ENCODE results near the gene ZEB2.

DNA sequence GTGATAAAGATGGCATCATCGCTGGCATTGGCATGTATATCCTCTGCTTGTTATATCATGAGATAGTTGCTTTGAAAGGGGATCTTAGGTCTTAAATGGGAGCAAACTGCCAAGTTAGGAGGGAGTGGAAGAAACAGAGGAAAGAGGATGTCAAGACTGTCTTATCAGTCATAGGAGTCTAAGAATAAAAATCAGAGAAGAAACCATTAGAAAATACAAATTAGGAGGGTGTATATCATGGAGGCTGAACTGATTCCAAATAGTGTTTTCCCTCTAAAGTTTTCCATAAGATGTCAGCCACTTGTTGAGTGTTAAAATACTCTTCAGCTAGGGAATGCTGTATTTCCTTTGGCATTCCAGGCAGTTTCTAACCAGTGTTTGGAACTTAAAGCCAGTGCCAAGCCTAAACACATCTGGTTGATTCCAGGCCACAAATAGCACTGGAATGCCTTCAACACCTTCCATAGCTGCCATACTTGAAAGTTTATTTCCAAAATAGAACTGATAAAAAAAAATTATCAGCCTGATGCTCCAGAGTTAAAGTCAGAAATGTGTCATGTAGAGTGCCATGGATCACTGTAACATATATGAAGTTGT is 129.4 kb downstream of the ZEB2 start:
- TF ChIP-seq, protein P1, sequence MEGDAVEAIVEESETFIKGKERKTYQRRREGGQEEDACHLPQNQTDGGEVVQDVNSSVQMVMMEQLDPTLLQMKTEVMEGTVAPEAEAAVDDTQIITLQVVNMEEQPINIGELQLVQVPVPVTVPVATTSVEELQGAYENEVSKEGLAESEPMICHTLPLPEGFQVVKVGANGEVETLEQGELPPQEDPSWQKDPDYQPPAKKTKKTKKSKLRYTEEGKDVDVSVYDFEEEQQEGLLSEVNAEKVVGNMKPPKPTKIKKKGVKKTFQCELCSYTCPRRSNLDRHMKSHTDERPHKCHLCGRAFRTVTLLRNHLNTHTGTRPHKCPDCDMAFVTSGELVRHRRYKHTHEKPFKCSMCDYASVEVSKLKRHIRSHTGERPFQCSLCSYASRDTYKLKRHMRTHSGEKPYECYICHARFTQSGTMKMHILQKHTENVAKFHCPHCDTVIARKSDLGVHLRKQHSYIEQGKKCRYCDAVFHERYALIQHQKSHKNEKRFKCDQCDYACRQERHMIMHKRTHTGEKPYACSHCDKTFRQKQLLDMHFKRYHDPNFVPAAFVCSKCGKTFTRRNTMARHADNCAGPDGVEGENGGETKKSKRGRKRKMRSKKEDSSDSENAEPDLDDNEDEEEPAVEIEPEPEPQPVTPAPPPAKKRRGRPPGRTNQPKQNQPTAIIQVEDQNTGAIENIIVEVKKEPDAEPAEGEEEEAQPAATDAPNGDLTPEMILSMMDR (IDR thresholded peaks at IDR 0.05), result no peak
- no peak for TF ChIP-seq POLR2A (IDR thresholded peaks at IDR 0.05)

Measured in transverse colon (tissue), 3 donors.